Measurements from ENCODE around the gene DDX20. TPM values are rescaled to one million over a fixed set of nuclear protein-coding genes. Genes with fewer than 3 reads are reported as not detected.

DDX20 gene
- total RNA-seq, 4 donors from 2014 or later = 9.5 to 19.9 (median 13.1) TPM

- Histone ChIP-seq H3K4me1 (peaks cover 46 to 53% (median 51%) of the 10 kb centered on the region in 4 donors), H3K9me3 (no peaks in the 10 kb centered on the region), H3K4me3 (no peak overlapping the region), H3K36me3 (peaks cover 0 to 14% (median 11%) of the 10 kb centered on the region in 4 donors), H3K27ac (replicated peaks in 1 of 4) (peak overlapping the region; percentile 26 to 52 (median 38)), H3K27me3 (no peaks in the 10 kb centered on the region)
- 53% methylated on average over 6 of the region's 7 CpGs for WGBS
- TF ChIP-seq POLR2AphosphoS5 (IDR thresholded peaks at IDR 0.05) = peak in 1 of 2 donors; percentile 16
- TF ChIP-seq POLR2A (IDR thresholded peaks at IDR 0.05; ENCODE audit: low read depth) = no peak
- intact Hi-C loops (cut with DNase I) = no loop called here
- DNase-seq (ENCODE audit: extremely low spot score) = no peak
Measured at GRCh38 chr1:111720274-111720976, 35.3 kb upstream of the DDX20 start.

- WGBS = 52% methylated on average over 10 of the region's 10 CpGs
- Histone ChIP-seq H3K27ac (replicated peaks in 1 of 4) (peak overlapping the region; percentile 26 to 52 (median 38)), H3K36me3 (peaks cover 0 to 15% (median 10%) of the 10 kb centered on the region in 4 donors), H3K27me3 (no peaks in the 10 kb centered on the region), H3K4me3 (no peak overlapping the region), H3K4me1 (peaks cover 54 to 59% (median 57%) of the 10 kb centered on the region in 4 donors), H3K9me3 (no peaks in the 10 kb centered on the region)
- no peak for DNase-seq (ENCODE audit: extremely low spot score)
- TF ChIP-seq EP300 (IDR thresholded peaks at IDR 0.05) (no peak), POLR2A (IDR thresholded peaks at IDR 0.05; ENCODE audit: low read depth) (no peak), POLR2AphosphoS5 (IDR thresholded peaks at IDR 0.05) (no peak)
- TF ChIP-seq, protein P1, sequence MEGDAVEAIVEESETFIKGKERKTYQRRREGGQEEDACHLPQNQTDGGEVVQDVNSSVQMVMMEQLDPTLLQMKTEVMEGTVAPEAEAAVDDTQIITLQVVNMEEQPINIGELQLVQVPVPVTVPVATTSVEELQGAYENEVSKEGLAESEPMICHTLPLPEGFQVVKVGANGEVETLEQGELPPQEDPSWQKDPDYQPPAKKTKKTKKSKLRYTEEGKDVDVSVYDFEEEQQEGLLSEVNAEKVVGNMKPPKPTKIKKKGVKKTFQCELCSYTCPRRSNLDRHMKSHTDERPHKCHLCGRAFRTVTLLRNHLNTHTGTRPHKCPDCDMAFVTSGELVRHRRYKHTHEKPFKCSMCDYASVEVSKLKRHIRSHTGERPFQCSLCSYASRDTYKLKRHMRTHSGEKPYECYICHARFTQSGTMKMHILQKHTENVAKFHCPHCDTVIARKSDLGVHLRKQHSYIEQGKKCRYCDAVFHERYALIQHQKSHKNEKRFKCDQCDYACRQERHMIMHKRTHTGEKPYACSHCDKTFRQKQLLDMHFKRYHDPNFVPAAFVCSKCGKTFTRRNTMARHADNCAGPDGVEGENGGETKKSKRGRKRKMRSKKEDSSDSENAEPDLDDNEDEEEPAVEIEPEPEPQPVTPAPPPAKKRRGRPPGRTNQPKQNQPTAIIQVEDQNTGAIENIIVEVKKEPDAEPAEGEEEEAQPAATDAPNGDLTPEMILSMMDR (IDR thresholded peaks at IDR 0.05) = no peak
- intact Hi-C loops (cut with DNase I) = no loop called here
Measured at GRCh38 chr1:111720977-111721786, 34.5 kb upstream of the DDX20 start.

DNA sequence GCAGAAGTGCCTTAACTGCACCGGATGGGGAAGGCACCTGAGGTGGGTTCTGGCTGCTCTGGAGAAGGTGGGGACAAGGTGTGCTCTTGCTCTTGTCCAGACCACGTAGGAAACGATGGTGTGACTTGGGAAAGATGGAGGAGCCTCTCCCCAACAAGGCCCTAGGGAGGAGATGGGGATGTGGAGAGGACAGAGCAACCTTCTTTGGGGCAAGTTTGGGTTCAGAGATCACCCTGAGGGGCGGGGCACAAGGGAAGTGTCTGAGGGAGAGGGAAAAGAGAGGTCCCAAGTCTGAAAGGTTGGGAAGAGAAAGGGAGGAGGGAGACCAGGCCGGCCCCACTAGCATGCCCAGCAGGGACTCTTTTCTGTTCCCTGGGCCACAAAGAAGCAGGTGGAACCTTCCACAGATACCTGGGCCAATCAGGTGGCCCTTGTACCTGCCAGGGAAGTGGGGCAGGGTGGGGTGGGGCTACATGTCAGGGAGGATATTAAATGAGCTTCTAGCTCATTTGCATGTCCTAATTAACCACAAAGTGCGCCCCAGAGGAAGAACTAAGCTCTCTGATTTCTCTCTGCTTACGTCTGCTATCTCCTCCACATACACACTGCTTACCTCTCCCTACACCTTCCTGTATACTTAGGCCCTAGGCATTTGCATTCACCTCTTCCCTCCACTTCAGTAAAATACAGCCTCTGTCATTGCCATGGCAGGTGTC lies 32.5 kb upstream of the DDX20 start:
- TF ChIP-seq, protein P1 (IDR thresholded peaks at IDR 0.05) = no peak
- TF ChIP-seq EP300 (IDR thresholded peaks at IDR 0.05) (no peak), POLR2A (IDR thresholded peaks at IDR 0.05; ENCODE audit: low read depth) (no peak), POLR2AphosphoS5 (IDR thresholded peaks at IDR 0.05) (no peak)
- Histone ChIP-seq H3K36me3 (peaks cover 4 to 21% (median 15%) of the 10 kb centered on the region in 4 donors), H3K27ac (replicated peaks in 1 of 4) (no peak overlapping the region), H3K4me3 (no peak overlapping the region), H3K9me3 (no peaks in the 10 kb centered on the region), H3K4me1 (peaks cover 56 to 60% (median 58%) of the 10 kb centered on the region in 4 donors), H3K27me3 (no peaks in the 10 kb centered on the region)
- no peak for DNase-seq (ENCODE audit: extremely low spot score)
- WGBS = 89% methylated on average over 7 of the region's 7 CpGs
- intact Hi-C loops (cut with DNase I) = no loop called here

GRCh38 chr1:111723871-111724270 lies 31.8 kb upstream of the DDX20 start:
- DNase-seq (ENCODE audit: extremely low spot score) = no peak
- TF ChIP-seq POLR2AphosphoS5 (IDR thresholded peaks at IDR 0.05) (no peak), EP300 (IDR thresholded peaks at IDR 0.05) (no peak)
- intact Hi-C loops (cut with DNase I) = no loop called here
- Histone ChIP-seq H3K4me1 (peaks cover 56 to 60% (median 59%) of the 10 kb centered on the region in 4 donors), H3K36me3 (peaks cover 4 to 21% (median 15%) of the 10 kb centered on the region in 4 donors), H3K27me3 (no peaks in the 10 kb centered on the region), H3K9me3 (no peaks in the 10 kb centered on the region), H3K4me3 (no peak overlapping the region), H3K27ac (replicated peaks in 1 of 4) (no peak overlapping the region)
- 56% methylated on average over 1 of the region's 1 CpG for WGBS

DNA sequence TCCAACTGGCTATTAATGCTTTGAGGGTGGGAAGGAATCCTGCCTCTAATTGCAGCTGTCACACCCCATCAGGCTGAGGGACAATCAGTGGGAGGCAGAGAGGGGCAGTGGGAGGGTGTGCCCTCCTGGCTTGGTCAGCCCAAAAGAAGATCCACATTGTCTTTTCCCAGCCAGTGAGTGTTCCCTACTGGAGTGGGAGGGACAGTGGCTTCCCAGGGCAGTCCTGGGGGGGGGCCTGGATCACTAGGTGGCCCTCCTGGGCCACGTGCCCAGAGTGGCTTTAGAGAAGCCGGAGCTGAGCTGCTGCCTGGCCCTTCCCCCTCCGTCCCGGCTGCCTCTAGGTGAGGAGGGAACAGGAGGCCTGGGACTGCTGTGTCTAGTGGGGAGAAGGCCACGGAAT lies 30.5 kb upstream of the DDX20 start:
- H3K27me3 ChIP-seq = no peaks in the 10 kb centered on the region
- peaks cover 56 to 60% (median 59%) of the 10 kb centered on the region in 4 donors for H3K4me1 ChIP-seq
- peak; percentile 89 for DNase-seq (ENCODE audit: extremely low spot score)
- no peaks in the 10 kb centered on the region for H3K9me3 ChIP-seq
- intact Hi-C loops (cut with DNase I) = no loop called here
- TF ChIP-seq POLR2A (IDR thresholded peaks at IDR 0.05; ENCODE audit: low read depth) (no peak), POLR2AphosphoS5 (IDR thresholded peaks at IDR 0.05) (peak in 1 of 2 donors; percentile 53)
- H3K4me3 ChIP-seq = no peak overlapping the region
- whole genome bisulfite sequencing = 21% methylated on average over 5 of the region's 5 CpGs
- peak overlapping the region; percentile 27 to 60 (median 51) for H3K27ac ChIP-seq (replicated peaks in 1 of 4)
- H3K36me3 ChIP-seq = peaks cover 4 to 21% (median 15%) of the 10 kb centered on the region in 4 donors
